NB4 (cell line): ENCODE data around the gene CPA5.

ENCODE experiments used
- DNase-seq: peaks from one replicate; pipeline ENCODE4 v3.0.0; 2010; ENCODE audit warnings: low read depth
- H3K4me3 ChIP-seq: one replicate; pipeline ENCODE4 v1.5.1; 2011; ENCODE audit warnings: mild to moderate bottlenecking, low read depth, low read length, moderate library complexity
- MYC ChIP-seq: IDR thresholded peaks from 2 replicates; pipeline ENCODE4 v1.6.1; 2011; ENCODE audit warnings: low read depth, low read length
- POLR2A ChIP-seq: IDR thresholded peaks from 2 replicates; pipeline ENCODE4 v1.6.1; 2011; ENCODE audit warnings: mild to moderate bottlenecking; ENCODE audit not compliant: insufficient read length; ENCODE audit errors: extremely low read depth
- TF ChIP-seq, protein P1 (sequence below): IDR thresholded peaks from 2 replicates; pipeline ENCODE4 v1.6.1; 2011; ENCODE audit warnings: low read depth, low read length
- TF ChIP-seq, protein P2 (sequence below): IDR thresholded peaks from one replicate; pipeline ENCODE4 v1.5.1; 2012; ENCODE audit warnings: low read depth, low read length

The CPA5 gene

GRCh38 chr7:130410868-130411541, 66.4 kb downstream of the CPA5 start:
- no peak overlapping the region for H3K4me3 ChIP-seq
- TF ChIP-seq, protein P1, sequence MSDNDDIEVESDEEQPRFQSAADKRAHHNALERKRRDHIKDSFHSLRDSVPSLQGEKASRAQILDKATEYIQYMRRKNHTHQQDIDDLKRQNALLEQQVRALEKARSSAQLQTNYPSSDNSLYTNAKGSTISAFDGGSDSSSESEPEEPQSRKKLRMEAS, result no peak
- TF ChIP-seq MYC, result no peak
- TF ChIP-seq, protein P2, sequence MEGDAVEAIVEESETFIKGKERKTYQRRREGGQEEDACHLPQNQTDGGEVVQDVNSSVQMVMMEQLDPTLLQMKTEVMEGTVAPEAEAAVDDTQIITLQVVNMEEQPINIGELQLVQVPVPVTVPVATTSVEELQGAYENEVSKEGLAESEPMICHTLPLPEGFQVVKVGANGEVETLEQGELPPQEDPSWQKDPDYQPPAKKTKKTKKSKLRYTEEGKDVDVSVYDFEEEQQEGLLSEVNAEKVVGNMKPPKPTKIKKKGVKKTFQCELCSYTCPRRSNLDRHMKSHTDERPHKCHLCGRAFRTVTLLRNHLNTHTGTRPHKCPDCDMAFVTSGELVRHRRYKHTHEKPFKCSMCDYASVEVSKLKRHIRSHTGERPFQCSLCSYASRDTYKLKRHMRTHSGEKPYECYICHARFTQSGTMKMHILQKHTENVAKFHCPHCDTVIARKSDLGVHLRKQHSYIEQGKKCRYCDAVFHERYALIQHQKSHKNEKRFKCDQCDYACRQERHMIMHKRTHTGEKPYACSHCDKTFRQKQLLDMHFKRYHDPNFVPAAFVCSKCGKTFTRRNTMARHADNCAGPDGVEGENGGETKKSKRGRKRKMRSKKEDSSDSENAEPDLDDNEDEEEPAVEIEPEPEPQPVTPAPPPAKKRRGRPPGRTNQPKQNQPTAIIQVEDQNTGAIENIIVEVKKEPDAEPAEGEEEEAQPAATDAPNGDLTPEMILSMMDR, result no peak
- TF ChIP-seq POLR2A, result no peak
- DNase-seq, result no peak

- no peak for TF ChIP-seq MYC
- no peak overlapping the region for H3K4me3 ChIP-seq
- DNase-seq, result no peak
These were observed 68.6 kb downstream of the CPA5 start for GRCh38 chr7:130413201-130413600.

DNA sequence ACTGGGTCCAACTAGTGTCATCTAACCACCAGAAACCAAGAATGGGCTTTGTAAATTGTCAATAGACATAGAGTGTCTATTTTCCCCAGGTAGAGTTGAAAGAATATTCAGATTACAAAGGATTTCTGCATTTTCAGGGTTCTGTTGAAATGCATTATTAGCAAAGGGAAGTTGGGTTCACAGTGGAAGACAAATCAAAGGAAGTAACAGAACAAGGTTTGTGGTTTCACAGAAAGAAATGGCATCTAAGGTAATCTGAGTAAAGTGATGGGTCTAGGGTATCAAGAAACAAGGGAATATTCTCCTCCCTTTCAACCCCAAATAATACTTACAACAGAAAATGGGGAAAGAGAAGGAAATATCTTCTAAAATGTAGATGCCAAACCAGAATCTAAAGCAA, 70.4 kb downstream of the CPA5 start:
- TF ChIP-seq POLR2A, result no peak
- TF ChIP-seq, protein P2, result no peak
- TF ChIP-seq, protein P1, result no peak
- TF ChIP-seq MYC, result no peak
- DNase-seq, result no peak
- no peak overlapping the region for H3K4me3 ChIP-seq

GRCh38 chr7:130417213-130417612, 72.6 kb downstream of the CPA5 start:
- DNase-seq, result no peak
- no peak overlapping the region for H3K4me3 ChIP-seq
- TF ChIP-seq, protein P1, result no peak

GRCh38 chr7:130418306-130418705, 73.7 kb downstream of the CPA5 start:
- no peak overlapping the region for H3K4me3 ChIP-seq
- DNase-seq, result no peak
- TF ChIP-seq, protein P1, result no peak
- TF ChIP-seq, protein P2, result no peak
- no peak for TF ChIP-seq POLR2A
- TF ChIP-seq MYC, result no peak
